DOHH2 (cell line): ENCODE results near the gene TAF1B.

Experiments
- CTCF ChIP-seq: fragments of 200-600 bp; sonication (generic); IDR thresholded peaks from one replicate; pipeline ENCODE4 v1.5.1; 2014; ENCODE audit warnings: antibody characterized with exemption, mild to moderate bottlenecking, low read depth, low read length; ENCODE audit not compliant: poor library complexity, severe bottlenecking
- EZH2phosphoT487 ChIP-seq: fragments of 200-600 bp; sonication (generic); IDR thresholded peaks from 2 replicates; pipeline ENCODE4 v1.6.1; 2017; ENCODE audit warnings: borderline replicate concordance, mild to moderate bottlenecking, antibody characterized with exemption, low read length, moderate library complexity, mixed read lengths

GRCh38 chr2:9815844-9816279 lies 27.4 kb upstream of the TAF1B start:
- TF ChIP-seq CTCF: no peak
- no peak for TF ChIP-seq EZH2phosphoT487
